Natural killer cell (primary cell): Measurements from ENCODE around the gene KIF26A. TPM values are rescaled to one million over a fixed set of nuclear protein-coding genes. Genes with fewer than 3 reads are reported as not detected.

Source experiments
- ATAC-seq, 3 donors: fragments of 150-1000 bp in 2 of 3; fragments of 200-7000 bp in 1 of 3; cut with Tn5 transposase; 1 replicate in 1 of 3; 2 replicates in 2 of 3; pipeline ENCODE4 v1.10.0; 2021; ENCODE audit warnings: mild to moderate bottlenecking in 2 of 3, moderate library complexity in 2 of 3
- DNase-seq, 2 donors: peaks; one replicate each; pipeline versions ENCODE4 v3.0.0 to v3.0.0-alpha.2; 2013 to 2021; ENCODE audit warnings: mixed read lengths in 1 of 2
- H3K27ac ChIP-seq: one replicate; pipeline ENCODE4 v1.5.1; 2013; ENCODE audit warnings: mild to moderate bottlenecking, low read length
- H3K27me3 ChIP-seq: one replicate; pipeline ENCODE4 v1.6.1; 2013; ENCODE audit warnings: low read length; ENCODE audit not compliant: control insufficient read depth, insufficient read depth
- H3K36me3 ChIP-seq: one replicate; pipeline ENCODE4 v1.6.1; 2013; ENCODE audit warnings: low read length; ENCODE audit not compliant: control insufficient read depth, insufficient read depth
- H3K4me1 ChIP-seq: one replicate; pipeline ENCODE4 v1.6.1; 2013; ENCODE audit warnings: low read length; ENCODE audit not compliant: control insufficient read depth, insufficient read depth
- H3K4me3 ChIP-seq: one replicate; pipeline ENCODE4 v1.5.1; 2013; ENCODE audit warnings: low read length
- H3K9me3 ChIP-seq: one replicate; pipeline ENCODE4 v1.6.1; 2013; ENCODE audit warnings: low read length; ENCODE audit not compliant: control insufficient read depth, insufficient read depth
- H3K27ac Mint-ChIP-seq, 2 donors: one replicate each; pipeline ENCODE4 v1.8.0; 2022; ENCODE audit warnings: mild to moderate bottlenecking in 2 of 2, mixed read lengths in 2 of 2, moderate library complexity in 1 of 2
- H3K27me3 Mint-ChIP-seq, 2 donors: one replicate each; pipeline ENCODE4 v1.8.0; 2022; ENCODE audit warnings: low read depth in 2 of 2, mixed read lengths in 2 of 2
- H3K36me3 Mint-ChIP-seq: one replicate; pipeline ENCODE4 v1.8.0; 2022; ENCODE audit warnings: mixed read lengths
- H3K4me1 Mint-ChIP-seq, 2 donors: one replicate each; pipeline ENCODE4 v1.8.0; 2022; ENCODE audit warnings: mixed read lengths in 2 of 2
- H3K4me3 Mint-ChIP-seq: one replicate; pipeline ENCODE4 v1.8.0; 2022; ENCODE audit warnings: mild to moderate bottlenecking, moderate library complexity, mixed read lengths
- H3K9me3 Mint-ChIP-seq, 2 donors: one replicate each; pipeline ENCODE4 v1.8.0; 2022; ENCODE audit warnings: mixed read lengths in 2 of 2
- CTCF ChIP-seq: fragments of 200-600 bp; IDR thresholded peaks from one replicate; pipeline ENCODE4 v1.8.0; 2022; ENCODE audit warnings: antibody characterized with exemption
- WGBS: methylation state at CpG from one replicate; pipeline ENCODE4 v1.1.7; 2013; ENCODE audit warnings: missing lambda C conversion rate; ENCODE audit not compliant: insufficient coverage; 5-methylcytosine and 5-hydroxymethylcytosine counted together
- intact Hi-C: fragments of 100-400 bp; cut with micrococcal nuclease; formaldehyde crosslinking; loops from one replicate; pipeline ENCODE4 v1.14.2; 2022
- total RNA-seq, 4 donors: library from RNA; stranded (reverse); fragments of 120-200 nt in 1 of 4; gene quantifications; one replicate each; pipeline versions ENCODE4 v1.2.3 to v1.2.4, GENCODE V29; 2013 to 2022

KIF26A gene
- total RNA-seq, 3 donors from 2014 or later (not counting 1 experiment from before 2014, with no cell fraction given), result not detected

GRCh38 chr14:104175811-104176210 is 37.4 kb downstream of the KIF26A start:
- no peaks in the 10 kb centered on the region for H3K36me3 ChIP-seq
- Mint-ChIP-seq H3K36me3 (no peaks in the 10 kb centered on the region), H3K27ac (no peak overlapping the region), H3K4me1 (no peaks in the 10 kb centered on the region), H3K4me3 (no peak overlapping the region), H3K9me3 (no peaks in the 10 kb centered on the region), H3K27me3 (no peaks in the 10 kb centered on the region)
- no peaks in the 10 kb centered on the region for H3K9me3 ChIP-seq
- intact Hi-C loops, result no loop called here
- H3K4me1 ChIP-seq, result no peaks in the 10 kb centered on the region
- no peak for ATAC-seq
- H3K27me3 ChIP-seq, result no peaks in the 10 kb centered on the region
- no peak for TF ChIP-seq CTCF
- no peak overlapping the region for H3K4me3 ChIP-seq
- no peak overlapping the region for H3K27ac ChIP-seq
- 93% methylated on average over 26 of the region's 26 CpGs for WGBS
- no peak for DNase-seq

- ATAC-seq (no peak), DNase-seq (no peak)
- Mint-ChIP-seq H3K4me3 (no peak overlapping the region), H3K9me3 (no peaks in the 10 kb centered on the region), H3K4me1 (no peaks in the 10 kb centered on the region), H3K27me3 (no peaks in the 10 kb centered on the region), H3K36me3 (no peaks in the 10 kb centered on the region), H3K27ac (no peak overlapping the region)
- intact Hi-C loops, result no loop called here
- Histone ChIP-seq H3K27ac (no peak overlapping the region), H3K4me3 (no peak overlapping the region), H3K27me3 (no peaks in the 10 kb centered on the region), H3K4me1 (no peaks in the 10 kb centered on the region), H3K9me3 (no peaks in the 10 kb centered on the region), H3K36me3 (no peaks in the 10 kb centered on the region)
- WGBS, result 92% methylated on average over 25 of the region's 25 CpGs
- no peak for TF ChIP-seq CTCF
These were observed 38.2 kb downstream of the KIF26A start for GRCh38 chr14:104176611-104177010.

GRCh38 chr14:104177411-104177810 is 39.0 kb downstream of the KIF26A start:
- Mint-ChIP-seq H3K4me1 (no peaks in the 10 kb centered on the region), H3K4me3 (no peak overlapping the region), H3K36me3 (no peaks in the 10 kb centered on the region), H3K27me3 (no peaks in the 10 kb centered on the region), H3K9me3 (no peaks in the 10 kb centered on the region), H3K27ac (no peak overlapping the region)
- ATAC-seq (no peak), DNase-seq (no peak)
- Histone ChIP-seq H3K36me3 (no peaks in the 10 kb centered on the region), H3K4me3 (no peak overlapping the region), H3K4me1 (no peaks in the 10 kb centered on the region), H3K27me3 (no peaks in the 10 kb centered on the region), H3K27ac (no peak overlapping the region), H3K9me3 (no peaks in the 10 kb centered on the region)
- intact Hi-C loops, result no loop called here
- no peak for TF ChIP-seq CTCF
- WGBS, result 95% methylated on average over 38 of the region's 38 CpGs

GRCh38 chr14:104178279-104178678 is 39.9 kb downstream of the KIF26A start:
- H3K36me3 Mint-ChIP-seq, result no peaks in the 10 kb centered on the region
- H3K27ac Mint-ChIP-seq, result no peak overlapping the region
- no peaks in the 10 kb centered on the region for H3K4me1 Mint-ChIP-seq
- ATAC-seq (no peak), DNase-seq (no peak)
- no peaks in the 10 kb centered on the region for H3K9me3 Mint-ChIP-seq
- H3K9me3 ChIP-seq, result no peaks in the 10 kb centered on the region
- no peaks in the 10 kb centered on the region for H3K27me3 Mint-ChIP-seq
- intact Hi-C loops, result no loop called here
- H3K4me3 ChIP-seq, result no peak overlapping the region
- no peaks in the 10 kb centered on the region for H3K27me3 ChIP-seq
- no peaks in the 10 kb centered on the region for H3K4me1 ChIP-seq
- no peak for TF ChIP-seq CTCF
- no peaks in the 10 kb centered on the region for H3K36me3 ChIP-seq
- H3K27ac ChIP-seq, result no peak overlapping the region
- H3K4me3 Mint-ChIP-seq, result no peak overlapping the region
- whole genome bisulfite sequencing, result 92% methylated on average over 23 of the region's 23 CpGs
